Mammary epithelial cell (primary cell): Measurements from ENCODE around the gene CEP76.

Experiments used
- EZH2 ChIP-seq: IDR thresholded peaks from 2 replicates; pipeline ENCODE4 v1.6.1; 2012; ENCODE audit warnings: low read length, inconsistent platforms, borderline replicate concordance
- TF ChIP-seq, protein P1 (sequence below), 2 donors: IDR thresholded peaks in 1 of 2; conservative IDR thresholded peaks in 1 of 2; 2 replicates each; pipeline ENCODE4 v1.5.1; 2011 to 2012; ENCODE audit warnings: inconsistent platforms in 2 of 2, low read length in 2 of 2, mild to moderate bottlenecking in 2 of 2, control low read depth in 1 of 2, low read depth in 1 of 2; ENCODE audit not compliant: insufficient read depth in 1 of 2; ENCODE audit errors: extremely low read depth in 1 of 2

DNA sequence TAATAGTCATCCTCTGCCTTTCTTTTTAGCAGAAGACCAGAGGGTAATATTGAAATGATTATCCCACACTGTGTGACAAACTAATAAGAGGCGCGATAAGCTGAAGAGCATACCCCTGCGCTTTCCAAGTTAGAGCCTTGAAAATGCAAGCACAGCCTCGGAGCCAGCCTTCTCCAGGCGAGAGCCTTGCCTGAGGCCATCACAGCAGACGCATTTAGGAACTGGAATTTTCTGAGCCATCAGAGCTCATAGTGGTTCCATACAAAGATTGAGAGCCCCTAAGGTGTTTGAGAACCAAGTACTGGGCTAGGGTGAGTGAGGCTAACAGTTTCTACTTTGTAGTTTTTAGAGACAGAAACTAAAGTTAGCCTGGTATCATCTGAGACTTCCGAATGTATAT lies 20.2 kb upstream of the CEP76 start:
- TF ChIP-seq, protein P1, sequence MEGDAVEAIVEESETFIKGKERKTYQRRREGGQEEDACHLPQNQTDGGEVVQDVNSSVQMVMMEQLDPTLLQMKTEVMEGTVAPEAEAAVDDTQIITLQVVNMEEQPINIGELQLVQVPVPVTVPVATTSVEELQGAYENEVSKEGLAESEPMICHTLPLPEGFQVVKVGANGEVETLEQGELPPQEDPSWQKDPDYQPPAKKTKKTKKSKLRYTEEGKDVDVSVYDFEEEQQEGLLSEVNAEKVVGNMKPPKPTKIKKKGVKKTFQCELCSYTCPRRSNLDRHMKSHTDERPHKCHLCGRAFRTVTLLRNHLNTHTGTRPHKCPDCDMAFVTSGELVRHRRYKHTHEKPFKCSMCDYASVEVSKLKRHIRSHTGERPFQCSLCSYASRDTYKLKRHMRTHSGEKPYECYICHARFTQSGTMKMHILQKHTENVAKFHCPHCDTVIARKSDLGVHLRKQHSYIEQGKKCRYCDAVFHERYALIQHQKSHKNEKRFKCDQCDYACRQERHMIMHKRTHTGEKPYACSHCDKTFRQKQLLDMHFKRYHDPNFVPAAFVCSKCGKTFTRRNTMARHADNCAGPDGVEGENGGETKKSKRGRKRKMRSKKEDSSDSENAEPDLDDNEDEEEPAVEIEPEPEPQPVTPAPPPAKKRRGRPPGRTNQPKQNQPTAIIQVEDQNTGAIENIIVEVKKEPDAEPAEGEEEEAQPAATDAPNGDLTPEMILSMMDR (conservative IDR thresholded peaks at IDR 0.05 in 1 of 2, IDR thresholded peaks at IDR 0.05 in 1 of 2; ENCODE audit: extremely low read depth in 1 of 2, insufficient read depth in 1 of 2, low read depth in 1 of 2, low read length in 2 of 2), result no peak
- no peak for TF ChIP-seq EZH2
